Ishikawa (cell line): ENCODE results near the gene ZNF765.

Experiments used
- CEBPB ChIP-seq: IDR thresholded peaks from 2 replicates; pipeline ENCODE4 v1.6.1; 2012
- CREB1 ChIP-seq: IDR thresholded peaks from 2 replicates; pipeline ENCODE4 v1.6.1; 2012; ENCODE audit warnings: low read depth
- EGR1 ChIP-seq: IDR thresholded peaks from 2 replicates; pipeline ENCODE4 v1.6.1; 2012
- EP300 ChIP-seq: IDR thresholded peaks from 2 replicates; pipeline ENCODE4 v1.6.1; 2012; ENCODE audit warnings: borderline replicate concordance
- FOXM1 ChIP-seq: IDR thresholded peaks from 2 replicates; pipeline ENCODE4 v1.6.1; 2012; ENCODE audit warnings: low read depth, borderline replicate concordance
- NFIC ChIP-seq: IDR thresholded peaks from 2 replicates; pipeline ENCODE4 v1.6.1; 2012
- RAD21 ChIP-seq: IDR thresholded peaks from 2 replicates; pipeline ENCODE4 v1.6.1; 2012; ENCODE audit warnings: low read depth
- TAF1 ChIP-seq: IDR thresholded peaks from 2 replicates; pipeline ENCODE4 v1.6.1; 2012; ENCODE audit warnings: low read depth, mild to moderate bottlenecking
- TCF12 ChIP-seq: IDR thresholded peaks from 2 replicates; pipeline ENCODE4 v1.6.1; 2012; ENCODE audit warnings: low read depth
- TEAD4 ChIP-seq: IDR thresholded peaks from 2 replicates; pipeline ENCODE4 v1.6.1; 2012
- YY1 ChIP-seq: IDR thresholded peaks from 2 replicates; pipeline ENCODE4 v1.6.1; 2012; ENCODE audit warnings: low read depth
- ZBTB7A ChIP-seq: IDR thresholded peaks from 2 replicates; pipeline ENCODE4 v1.6.1; 2012; ENCODE audit warnings: low read depth
- TF ChIP-seq, protein P1 (sequence below): IDR thresholded peaks from 2 replicates; pipeline ENCODE4 v1.6.1; 2012
- TF ChIP-seq, protein P2 (sequence below): IDR thresholded peaks from 2 replicates; pipeline ENCODE4 v1.6.1; 2012
- TF ChIP-seq, protein P3 (sequence below): IDR thresholded peaks from 2 replicates; pipeline ENCODE4 v1.6.1; 2012; ENCODE audit warnings: low read depth, mild to moderate bottlenecking

ZNF765 gene

DNA sequence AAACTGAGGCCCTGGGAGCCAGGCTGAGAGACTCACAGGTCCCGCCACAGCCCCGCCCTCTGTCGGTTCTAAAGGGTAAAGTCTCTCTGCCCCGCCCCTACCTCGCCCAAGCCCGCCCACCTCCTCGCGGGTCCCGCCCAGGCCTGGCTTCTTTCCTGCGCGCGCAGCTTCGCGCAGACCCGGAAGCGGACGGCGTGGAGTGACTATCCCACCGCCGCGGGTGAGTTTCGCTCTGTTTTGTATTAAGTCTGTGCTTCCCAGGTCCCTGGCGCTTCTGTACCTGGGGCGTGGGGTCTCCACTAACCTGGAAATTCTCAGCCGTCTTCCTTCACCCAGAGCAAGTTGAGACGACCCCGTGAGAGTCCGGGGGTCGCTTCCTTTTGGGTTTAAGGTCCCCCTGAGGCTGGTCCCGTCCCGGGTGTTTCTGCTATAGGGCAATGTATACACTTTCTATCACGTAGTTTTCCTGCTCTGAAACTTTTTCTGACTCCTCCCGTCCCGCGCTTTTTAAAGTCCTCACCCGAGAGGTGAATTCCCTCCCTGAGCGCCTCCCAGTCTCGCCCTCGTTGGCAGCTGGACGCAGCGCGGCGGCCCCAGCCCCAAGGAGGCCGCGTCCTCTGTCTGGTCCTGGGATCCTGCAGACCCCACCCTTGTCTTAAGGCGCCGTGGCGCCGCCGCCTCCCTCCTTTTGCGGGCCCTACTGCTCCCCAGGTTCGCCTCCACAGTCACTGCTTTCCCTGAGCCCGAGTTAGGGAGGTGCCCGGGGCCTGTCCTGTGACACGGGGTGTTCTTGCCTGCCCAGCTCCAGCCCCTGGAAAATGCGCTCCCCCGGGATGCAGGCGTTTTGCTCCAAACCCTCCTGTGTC, at the start of gene ZNF765:
Gene ZNF765, plus strand, starts transcription at position 176 of the 866 bp plus-strand sequence. CDS start 2,867 bp downstream, outside the sequence.
- TF ChIP-seq NFIC (no peak), ZBTB7A (no peak), TCF12 (no peak), TAF1 (peak; percentile 38; the same call in 1 of the 2 replicates)

DNA sequence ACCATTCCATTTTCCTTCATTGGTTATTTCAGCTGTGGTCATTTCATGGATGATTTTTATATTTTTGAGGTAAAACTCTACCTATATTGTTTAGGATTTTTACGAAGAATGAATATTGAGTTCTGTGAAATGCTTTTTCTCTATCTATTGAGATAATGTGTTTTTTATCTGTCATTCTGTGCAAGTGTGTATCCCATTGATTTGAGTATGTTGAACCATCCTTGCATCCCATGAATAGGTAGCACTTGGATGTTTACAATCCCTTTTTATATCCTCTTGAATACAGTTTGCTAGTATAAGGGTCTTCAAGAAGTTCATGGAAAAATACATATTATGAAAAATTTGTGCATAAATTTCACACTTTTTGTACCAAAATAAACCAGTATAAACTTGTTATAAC, 39.2 kb upstream of the ZNF765 start:
- TF ChIP-seq, protein P1, sequence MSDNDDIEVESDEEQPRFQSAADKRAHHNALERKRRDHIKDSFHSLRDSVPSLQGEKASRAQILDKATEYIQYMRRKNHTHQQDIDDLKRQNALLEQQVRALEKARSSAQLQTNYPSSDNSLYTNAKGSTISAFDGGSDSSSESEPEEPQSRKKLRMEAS = no peak
- TF ChIP-seq, protein P2, sequence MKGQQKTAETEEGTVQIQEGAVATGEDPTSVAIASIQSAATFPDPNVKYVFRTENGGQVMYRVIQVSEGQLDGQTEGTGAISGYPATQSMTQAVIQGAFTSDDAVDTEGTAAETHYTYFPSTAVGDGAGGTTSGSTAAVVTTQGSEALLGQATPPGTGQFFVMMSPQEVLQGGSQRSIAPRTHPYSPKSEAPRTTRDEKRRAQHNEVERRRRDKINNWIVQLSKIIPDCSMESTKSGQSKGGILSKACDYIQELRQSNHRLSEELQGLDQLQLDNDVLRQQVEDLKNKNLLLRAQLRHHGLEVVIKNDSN = no peak
- TF ChIP-seq YY1 = no peak

DNA sequence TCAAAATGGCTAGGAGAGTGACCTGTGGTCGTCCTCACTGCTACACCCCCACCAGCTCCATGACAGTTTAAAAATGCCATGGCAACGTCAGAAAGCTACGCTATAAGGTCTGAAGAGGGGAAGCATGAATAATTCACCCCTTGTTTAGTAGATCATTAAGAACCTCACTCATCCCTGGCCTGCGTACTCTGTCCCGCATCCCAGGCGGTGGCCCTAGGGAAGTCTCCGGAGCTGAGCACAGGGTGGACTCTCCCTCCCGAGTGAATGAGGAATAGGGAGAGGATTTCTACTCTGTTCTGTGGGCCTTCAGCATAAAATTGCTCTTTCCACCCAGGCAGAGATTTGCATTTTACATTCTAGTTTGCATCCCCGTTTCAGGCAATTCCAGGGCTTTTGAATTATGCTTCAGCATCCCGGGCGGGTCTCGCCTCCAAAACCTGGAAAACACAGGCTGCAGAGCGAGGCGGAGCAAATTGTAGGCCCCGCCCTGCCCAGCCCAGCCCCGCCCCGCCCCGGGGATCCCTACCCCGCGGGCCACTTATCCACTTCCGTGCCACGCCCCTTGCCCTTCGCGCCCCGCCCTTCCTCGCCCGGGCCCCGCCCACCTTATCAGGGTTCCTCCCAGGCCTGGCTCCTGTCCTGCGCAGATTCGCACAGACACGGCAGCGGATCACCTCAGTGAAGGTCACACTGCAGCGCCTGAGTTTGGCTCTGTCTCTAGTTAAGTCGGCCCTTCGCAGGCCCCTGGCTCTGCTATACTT, 36.9 kb upstream of the ZNF765 start:
- TF ChIP-seq NFIC (no peak), CEBPB (no peak), TEAD4 (no peak), RAD21 (no peak)
- TF ChIP-seq, protein P2 = no peak

DNA sequence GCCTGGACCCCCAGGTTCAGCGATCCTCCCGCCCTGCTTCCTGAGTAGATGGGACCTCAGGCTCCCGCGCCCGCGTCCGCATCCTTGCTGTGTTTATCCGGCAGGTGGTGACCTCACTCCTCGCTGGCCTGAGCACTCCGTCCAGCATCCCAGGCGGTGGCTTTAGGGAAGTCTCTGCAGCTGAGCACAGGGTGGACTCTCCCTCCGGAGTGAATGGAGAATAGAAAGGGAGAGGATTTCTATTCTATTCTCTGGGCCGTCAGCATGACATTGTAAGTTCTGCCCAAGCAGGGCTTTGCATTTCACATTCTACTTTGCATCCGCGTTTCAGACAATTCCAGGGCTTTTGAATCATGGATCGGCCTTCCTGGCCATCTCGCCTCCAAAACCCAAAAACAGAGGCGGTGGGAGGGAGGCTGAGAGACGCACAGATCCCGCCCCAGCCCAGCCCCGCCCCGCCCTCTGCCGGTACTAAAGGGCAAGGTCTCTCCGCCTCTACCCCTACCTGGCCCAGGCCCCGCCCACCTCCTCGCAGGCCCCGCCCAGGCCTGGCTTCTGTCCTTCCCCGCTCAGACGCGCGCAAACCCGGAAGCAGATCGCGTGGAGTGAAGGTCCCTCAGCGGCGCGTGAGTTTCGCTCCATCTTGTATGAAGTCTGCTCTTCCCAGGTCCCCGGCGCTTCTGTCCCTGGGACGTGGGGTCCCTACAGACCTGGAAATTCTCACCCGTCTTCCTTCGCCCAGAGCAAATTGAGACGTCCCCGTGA, 29.6 kb upstream of the ZNF765 start, which contains the start of gene ZNF525:
Gene ZNF525, plus strand, starts transcription at position 572 of the 765 bp plus-strand sequence. CDS start 6,577 bp downstream, outside the sequence.
- TF ChIP-seq, protein P1 = peak; percentile 73
- TF ChIP-seq TCF12 = no peak
- TF ChIP-seq TAF1 = peak; percentile 14; the same call in 1 of the 2 replicates
- no peak for TF ChIP-seq EGR1
- TF ChIP-seq CEBPB = no peak
- TF ChIP-seq, protein P3, sequence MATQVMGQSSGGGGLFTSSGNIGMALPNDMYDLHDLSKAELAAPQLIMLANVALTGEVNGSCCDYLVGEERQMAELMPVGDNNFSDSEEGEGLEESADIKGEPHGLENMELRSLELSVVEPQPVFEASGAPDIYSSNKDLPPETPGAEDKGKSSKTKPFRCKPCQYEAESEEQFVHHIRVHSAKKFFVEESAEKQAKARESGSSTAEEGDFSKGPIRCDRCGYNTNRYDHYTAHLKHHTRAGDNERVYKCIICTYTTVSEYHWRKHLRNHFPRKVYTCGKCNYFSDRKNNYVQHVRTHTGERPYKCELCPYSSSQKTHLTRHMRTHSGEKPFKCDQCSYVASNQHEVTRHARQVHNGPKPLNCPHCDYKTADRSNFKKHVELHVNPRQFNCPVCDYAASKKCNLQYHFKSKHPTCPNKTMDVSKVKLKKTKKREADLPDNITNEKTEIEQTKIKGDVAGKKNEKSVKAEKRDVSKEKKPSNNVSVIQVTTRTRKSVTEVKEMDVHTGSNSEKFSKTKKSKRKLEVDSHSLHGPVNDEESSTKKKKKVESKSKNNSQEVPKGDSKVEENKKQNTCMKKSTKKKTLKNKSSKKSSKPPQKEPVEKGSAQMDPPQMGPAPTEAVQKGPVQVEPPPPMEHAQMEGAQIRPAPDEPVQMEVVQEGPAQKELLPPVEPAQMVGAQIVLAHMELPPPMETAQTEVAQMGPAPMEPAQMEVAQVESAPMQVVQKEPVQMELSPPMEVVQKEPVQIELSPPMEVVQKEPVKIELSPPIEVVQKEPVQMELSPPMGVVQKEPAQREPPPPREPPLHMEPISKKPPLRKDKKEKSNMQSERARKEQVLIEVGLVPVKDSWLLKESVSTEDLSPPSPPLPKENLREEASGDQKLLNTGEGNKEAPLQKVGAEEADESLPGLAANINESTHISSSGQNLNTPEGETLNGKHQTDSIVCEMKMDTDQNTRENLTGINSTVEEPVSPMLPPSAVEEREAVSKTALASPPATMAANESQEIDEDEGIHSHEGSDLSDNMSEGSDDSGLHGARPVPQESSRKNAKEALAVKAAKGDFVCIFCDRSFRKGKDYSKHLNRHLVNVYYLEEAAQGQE = no peak
- no peak for TF ChIP-seq FOXM1
- no peak for TF ChIP-seq YY1
- no peak for TF ChIP-seq CREB1
- TF ChIP-seq RAD21 = no peak
- TF ChIP-seq ZBTB7A = no peak

DNA sequence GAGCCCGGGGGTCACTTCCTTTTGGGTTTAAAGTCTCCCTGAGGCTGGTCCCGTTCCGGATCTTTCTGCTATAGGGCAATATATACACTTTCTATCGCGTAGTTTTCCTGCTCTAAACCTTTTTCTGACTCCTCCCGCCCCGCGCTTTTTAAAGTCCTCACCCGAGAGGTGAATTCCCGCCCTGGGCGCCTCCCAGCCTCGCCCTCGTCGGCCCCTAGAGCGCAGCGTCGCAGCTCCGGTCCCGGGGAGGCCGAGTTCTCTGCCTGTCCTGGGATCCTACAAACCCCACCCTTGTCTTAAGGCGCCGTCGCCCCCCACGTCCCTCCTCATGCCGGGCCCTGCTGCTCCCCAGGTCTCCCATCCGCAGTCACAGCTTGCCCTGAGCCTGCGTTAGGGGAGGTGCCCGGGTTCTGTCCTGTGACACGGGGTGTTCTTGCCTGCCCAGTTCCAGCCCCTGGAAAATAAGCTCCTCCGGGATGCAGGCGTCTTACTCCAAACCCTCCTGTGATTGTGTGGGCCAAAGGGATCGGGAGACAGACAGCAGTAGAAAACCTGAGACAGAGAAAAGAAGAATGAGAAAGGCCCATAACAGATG, 29.0 kb upstream of the ZNF765 start:
- TF ChIP-seq CREB1 = no peak
- TF ChIP-seq EP300 = no peak
- TF ChIP-seq YY1 = no peak
- TF ChIP-seq, protein P2 = no peak

DNA sequence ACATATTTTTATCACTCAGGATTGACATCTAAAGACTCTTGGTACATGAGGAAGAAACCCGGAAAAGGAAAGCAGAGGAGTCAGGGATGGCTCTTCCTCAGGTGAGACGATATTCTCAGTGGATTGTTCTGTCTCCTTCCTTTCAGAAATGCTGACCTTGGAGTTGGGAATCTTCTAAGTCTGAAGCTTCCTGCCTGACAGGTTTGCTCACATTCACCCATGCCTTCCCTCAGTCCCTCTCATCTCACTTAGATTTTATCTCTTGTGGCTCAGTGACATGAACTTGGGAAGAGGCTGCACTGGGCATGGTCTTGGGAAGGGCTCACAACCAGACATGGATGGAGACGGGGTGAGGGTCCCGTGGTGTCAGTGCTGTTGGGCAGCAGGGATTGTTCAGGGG, 22.8 kb upstream of the ZNF765 start:
- TF ChIP-seq TAF1 (no peak), FOXM1 (no peak), CEBPB (no peak)
- TF ChIP-seq, protein P3 = no peak
- TF ChIP-seq, protein P1 = no peak
